Measurements from ENCODE around the gene DNA2. TPM values are rescaled to one million over a fixed set of nuclear protein-coding genes. Genes with fewer than 3 reads are reported as not detected.

DNA2 gene
- total RNA-seq, 1 donor from 2014 or later, result 5.8 TPM

- H3K36me3 Mint-ChIP-seq (ENCODE audit: low read depth, unreplicated experiment), result peaks cover 3% of the 10 kb centered on the region
- no peak overlapping the region for H3K27ac Mint-ChIP-seq (ENCODE audit: unreplicated experiment)
- FAIRE-seq, result no peak
Measured at GRCh38 chr10:68463365-68464093, 8.2 kb downstream of the DNA2 start.

GRCh38 chr10:68462536-68462935 lies 9.2 kb downstream of the DNA2 start:
- H3K9me3 Mint-ChIP-seq (ENCODE audit: unreplicated experiment), result no peaks in the 10 kb centered on the region
- no peak overlapping the region for H3K4me3 Mint-ChIP-seq (ENCODE audit: unreplicated experiment)
- H3K4me1 Mint-ChIP-seq (ENCODE audit: low read depth, unreplicated experiment), result no peaks in the 10 kb centered on the region

More at GRCh38 chr10:68463365-68464093, 8.2 kb downstream of the DNA2 start:
- no peaks in the 10 kb centered on the region for H3K27me3 ChIP-seq (ENCODE audit: insufficient read depth, low read length)
- Mint-ChIP-seq H3K9me3 (ENCODE audit: unreplicated experiment) (no peaks in the 10 kb centered on the region), H3K4me3 (ENCODE audit: unreplicated experiment) (no peak overlapping the region), H3K27me3 (ENCODE audit: low read depth, unreplicated experiment) (no peaks in the 10 kb centered on the region), H3K4me1 (ENCODE audit: low read depth, unreplicated experiment) (no peaks in the 10 kb centered on the region)
- TF ChIP-seq EZH2 (IDR thresholded peaks at IDR 0.05; ENCODE audit: insufficient read depth, low read length), result no peak
- TF ChIP-seq, protein P1, sequence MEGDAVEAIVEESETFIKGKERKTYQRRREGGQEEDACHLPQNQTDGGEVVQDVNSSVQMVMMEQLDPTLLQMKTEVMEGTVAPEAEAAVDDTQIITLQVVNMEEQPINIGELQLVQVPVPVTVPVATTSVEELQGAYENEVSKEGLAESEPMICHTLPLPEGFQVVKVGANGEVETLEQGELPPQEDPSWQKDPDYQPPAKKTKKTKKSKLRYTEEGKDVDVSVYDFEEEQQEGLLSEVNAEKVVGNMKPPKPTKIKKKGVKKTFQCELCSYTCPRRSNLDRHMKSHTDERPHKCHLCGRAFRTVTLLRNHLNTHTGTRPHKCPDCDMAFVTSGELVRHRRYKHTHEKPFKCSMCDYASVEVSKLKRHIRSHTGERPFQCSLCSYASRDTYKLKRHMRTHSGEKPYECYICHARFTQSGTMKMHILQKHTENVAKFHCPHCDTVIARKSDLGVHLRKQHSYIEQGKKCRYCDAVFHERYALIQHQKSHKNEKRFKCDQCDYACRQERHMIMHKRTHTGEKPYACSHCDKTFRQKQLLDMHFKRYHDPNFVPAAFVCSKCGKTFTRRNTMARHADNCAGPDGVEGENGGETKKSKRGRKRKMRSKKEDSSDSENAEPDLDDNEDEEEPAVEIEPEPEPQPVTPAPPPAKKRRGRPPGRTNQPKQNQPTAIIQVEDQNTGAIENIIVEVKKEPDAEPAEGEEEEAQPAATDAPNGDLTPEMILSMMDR (IDR thresholded peaks at IDR 0.05; ENCODE audit: insufficient read depth, low read depth, low read length), result no peak
- H3K9ac ChIP-seq (ENCODE audit: low read length), result no peak overlapping the region
- DNase-seq (ENCODE audit: low read depth), result no peak
- peaks cover 18% of the 10 kb centered on the region for H3K36me3 ChIP-seq (ENCODE audit: insufficient read depth, low read length)
- no peak overlapping the region for H2AFZ ChIP-seq (ENCODE audit: low read depth, low read length)
- no peaks in the 10 kb centered on the region for H3K4me1 ChIP-seq (ENCODE audit: insufficient read depth, low read length)
- H4K20me1 ChIP-seq (ENCODE audit: insufficient read depth, low read length), result no peaks in the 10 kb centered on the region
- no peak overlapping the region for H3K27ac ChIP-seq (ENCODE audit: low read depth, low read length)
- no peak overlapping the region for H3K4me3 ChIP-seq (ENCODE audit: insufficient read depth, low read depth, low read length)
- H3K9me3 ChIP-seq (ENCODE audit: insufficient read depth, low read depth, low read length), result no peaks in the 10 kb centered on the region
- peaks cover 2% of the 10 kb centered on the region for H3K79me2 ChIP-seq (ENCODE audit: insufficient read depth, low read length)
- no peak overlapping the region for H3K4me2 ChIP-seq (ENCODE audit: low read length)

More at GRCh38 chr10:68462536-68462935, 9.2 kb downstream of the DNA2 start:
- Histone ChIP-seq H3K27ac (ENCODE audit: low read depth, low read length) (no peak overlapping the region), H3K9ac (ENCODE audit: low read length) (no peak overlapping the region), H4K20me1 (ENCODE audit: insufficient read depth, low read length) (no peaks in the 10 kb centered on the region), H2AFZ (ENCODE audit: low read depth, low read length) (no peak overlapping the region), H3K27me3 (ENCODE audit: insufficient read depth, low read length) (no peaks in the 10 kb centered on the region), H3K4me1 (ENCODE audit: insufficient read depth, low read length) (no peaks in the 10 kb centered on the region), H3K4me3 (ENCODE audit: insufficient read depth, low read depth, low read length) (no peak overlapping the region), H3K36me3 (ENCODE audit: insufficient read depth, low read length) (peaks cover 13% of the 10 kb centered on the region), H3K4me2 (ENCODE audit: low read length) (no peak overlapping the region), H3K9me3 (ENCODE audit: insufficient read depth, low read depth, low read length) (no peaks in the 10 kb centered on the region), H3K79me2 (ENCODE audit: insufficient read depth, low read length) (no peaks in the 10 kb centered on the region)
- peaks cover 3% of the 10 kb centered on the region for H3K36me3 Mint-ChIP-seq (ENCODE audit: low read depth, unreplicated experiment)
- no peak for FAIRE-seq
- no peak for TF ChIP-seq EZH2 (IDR thresholded peaks at IDR 0.05; ENCODE audit: insufficient read depth, low read length)
- TF ChIP-seq, protein P1 (IDR thresholded peaks at IDR 0.05; ENCODE audit: insufficient read depth, low read depth, low read length), result no peak
- no peaks in the 10 kb centered on the region for H3K27me3 Mint-ChIP-seq (ENCODE audit: low read depth, unreplicated experiment)
- peak; percentile 5 for DNase-seq (ENCODE audit: low read depth)
- H3K27ac Mint-ChIP-seq (ENCODE audit: unreplicated experiment), result no peak overlapping the region
